H1 (cell line): ENCODE data around the gene EHHADH. TPM values are rescaled to one million over a fixed set of nuclear protein-coding genes. Genes with fewer than 3 reads are reported as not detected.

ENCODE experiments used
- CTCF ChIA-PET: fragments of 300-600 bp; sonication (Branson Sonifier 250); formaldehyde crosslinking; loops from one replicate; lab custom pipeline; 2021; ENCODE audit not compliant: partially characterized antibody; lab: Charles Lee
- POLR2A ChIA-PET: fragments of 300-600 bp; sonication (Branson Sonifier 250); formaldehyde crosslinking; loops from one replicate; lab custom pipeline; 2021; ENCODE audit warnings: inconsistent platforms; ENCODE audit not compliant: partially characterized antibody; lab: Charles Lee
- DNase-seq, 2 experiments: peaks; one replicate each; pipeline versions ENCODE4 v3.0.0 to v3.0.0-alpha.2; 2010 to 2022; ENCODE audit warnings: low spot score in 2 of 2, low read depth in 1 of 2, mixed read lengths in 1 of 2
- FAIRE-seq: peaks from 2 replicates; lab custom pipeline; 2011; peaks lifted over from hg19 to GRCh38; lab: Jason Lieb, UNC
- H2AFZ ChIP-seq: 2 replicates; pipeline ENCODE4 v1.8.1; 2012; ENCODE audit warnings: low read length, inconsistent platforms
- H2AK5ac ChIP-seq: 2 replicates; pipeline ENCODE4 v1.6.1; 2013; ENCODE audit warnings: low read depth, low read length
- H2BK120ac ChIP-seq: replicated peaks from 2 replicates; pipeline ENCODE3; 2013; ENCODE audit warnings: low read depth, low read length, inconsistent platforms
- H2BK12ac ChIP-seq: 2 replicates; pipeline ENCODE4 v1.6.1; 2013; ENCODE audit warnings: low read depth, low read length
- H2BK15ac ChIP-seq: 2 replicates; pipeline ENCODE4 v1.6.1; 2013; ENCODE audit warnings: low read length
- H2BK20ac ChIP-seq: 2 replicates; pipeline ENCODE4 v1.6.1; 2013; ENCODE audit warnings: low read length
- H2BK5ac ChIP-seq: 2 replicates; pipeline ENCODE4 v1.6.1; 2013; ENCODE audit warnings: low read depth, low read length
- H3K14ac ChIP-seq: 2 replicates; pipeline ENCODE4 v1.6.1; 2013; ENCODE audit warnings: inconsistent platforms; ENCODE audit not compliant: insufficient read length
- H3K18ac ChIP-seq: 2 replicates; pipeline ENCODE4 v1.6.1; 2013; ENCODE audit warnings: low read length; ENCODE audit errors: extremely low read depth
- H3K23ac ChIP-seq: 2 replicates; pipeline ENCODE4 v1.6.1; 2013; ENCODE audit warnings: inconsistent platforms; ENCODE audit not compliant: insufficient read length
- H3K23me2 ChIP-seq: 2 replicates; pipeline ENCODE4 v1.6.1; 2013; ENCODE audit warnings: low read depth, low read length
- H3K27ac ChIP-seq: 2 replicates; pipeline ENCODE4 v1.6.1; 2011; ENCODE audit warnings: low read depth, low read length, inconsistent platforms
- H3K27me3 ChIP-seq, 4 experiments: replicated peaks in 1 of 4; 1 replicate in 1 of 4; 2 replicates in 3 of 4; pipeline versions ENCODE4 v1.6.1 to v1.8.1; 2011 to 2013; ENCODE audit warnings: low read length in 3 of 4, mild to moderate bottlenecking in 3 of 4, inconsistent platforms in 2 of 4, mixed read lengths in 2 of 4, moderate library complexity in 1 of 4; ENCODE audit not compliant: control insufficient read depth in 3 of 4, insufficient read depth in 3 of 4; ENCODE audit errors: extremely low read depth in 1 of 4
- H3K36me3 ChIP-seq, 4 experiments: 2 replicates each; pipeline versions ENCODE4 v1.6.1 to v1.8.1; 2011 to 2013; ENCODE audit warnings: mild to moderate bottlenecking in 4 of 4, low read length in 3 of 4, moderate library complexity in 2 of 4, control low read depth in 1 of 4, inconsistent platforms in 1 of 4; ENCODE audit not compliant: insufficient read depth in 4 of 4, control insufficient read depth in 2 of 4
- H3K4ac ChIP-seq: replicated peaks from 2 replicates; pipeline ENCODE3; 2013; ENCODE audit warnings: low read length, low read depth, mixed read lengths, inconsistent platforms; ENCODE audit not compliant: insufficient read length
- H3K4me1 ChIP-seq, 4 experiments: replicated peaks in 1 of 4; 1 replicate in 1 of 4; 2 replicates in 3 of 4; pipeline versions ENCODE4 v1.6.1 to v1.8.1; 2011 to 2013; ENCODE audit warnings: low read length in 3 of 4, inconsistent platforms in 2 of 4, mixed read lengths in 1 of 4; ENCODE audit not compliant: insufficient read depth in 4 of 4, control insufficient read depth in 3 of 4
- H3K4me2 ChIP-seq, 2 experiments: 2 replicates each; pipeline versions ENCODE4 v1.6.1 to v1.8.1; 2011 to 2013; ENCODE audit warnings: low read depth in 2 of 2, low read length in 2 of 2, control low read depth in 1 of 2, inconsistent platforms in 1 of 2, mild to moderate bottlenecking in 1 of 2; ENCODE audit not compliant: insufficient read depth in 1 of 2
- H3K4me3 ChIP-seq, 4 experiments: fragments of 200-600, 300-600 bp in 1 of 4; sonication (generic), shearing (Covaris generic), sonication (Bioruptor Twin) in 1 of 4; 2 replicates each; pipeline versions ENCODE4 v1.5.1 to v1.8.1; 2011 to 2016; ENCODE audit warnings: low read length in 4 of 4, low read depth in 3 of 4, control low read depth in 2 of 4, inconsistent platforms in 2 of 4, mild to moderate bottlenecking in 2 of 4, mixed read lengths in 1 of 4, moderate library complexity in 1 of 4; ENCODE audit not compliant: insufficient read depth in 2 of 4; ENCODE audit errors: extremely low read depth in 1 of 4
- H3K56ac ChIP-seq: replicated peaks from 2 replicates; pipeline ENCODE3; 2013; ENCODE audit warnings: low read depth, mild to moderate bottlenecking, mixed read lengths, low read length, inconsistent platforms; ENCODE audit not compliant: insufficient read length
- H3K79me1 ChIP-seq: 2 replicates; pipeline ENCODE4 v1.6.1; 2013; ENCODE audit warnings: low read depth, low read length, control low read depth
- H3K79me2 ChIP-seq, 2 experiments: 2 replicates each; pipeline versions ENCODE4 v1.6.1 to v1.8.1; 2012 to 2013; ENCODE audit warnings: low read length in 2 of 2, mild to moderate bottlenecking in 2 of 2, inconsistent platforms in 1 of 2; ENCODE audit not compliant: insufficient read depth in 2 of 2, control insufficient read depth in 1 of 2
- H3K9ac ChIP-seq, 4 experiments: replicated peaks in 1 of 4; 1 replicate in 1 of 4; 2 replicates in 3 of 4; pipeline versions ENCODE4 v1.6.1 to v1.8.1; 2011 to 2013; ENCODE audit warnings: low read depth in 3 of 4, low read length in 3 of 4, control low read depth in 2 of 4, mild to moderate bottlenecking in 2 of 4, moderate library complexity in 2 of 4, inconsistent platforms in 1 of 4; ENCODE audit errors: extremely low read depth in 1 of 4
- H3K9me3 ChIP-seq, 2 experiments: 2 replicates each; pipeline versions ENCODE4 v1.6.1 to v1.8.1; 2012 to 2013; ENCODE audit warnings: mild to moderate bottlenecking in 2 of 2, moderate library complexity in 2 of 2, control low read depth in 1 of 2, inconsistent platforms in 1 of 2, low read depth in 1 of 2, low read length in 1 of 2, mixed read lengths in 1 of 2; ENCODE audit not compliant: insufficient read depth in 2 of 2
- H4K20me1 ChIP-seq, 2 experiments: replicated peaks in 1 of 2; 2 replicates each; pipeline versions ENCODE3 to v1.8.1; 2011 to 2013; ENCODE audit warnings: inconsistent platforms in 2 of 2, low read length in 2 of 2, mild to moderate bottlenecking in 1 of 2; ENCODE audit not compliant: insufficient read depth in 2 of 2, control insufficient read depth in 1 of 2
- H4K5ac ChIP-seq: 2 replicates; pipeline ENCODE4 v1.6.1; 2013; ENCODE audit warnings: low read length, low read depth, mixed read lengths, inconsistent platforms; ENCODE audit not compliant: insufficient read length
- H4K8ac ChIP-seq: 2 replicates; pipeline ENCODE4 v1.8.0; 2013; ENCODE audit warnings: mild to moderate bottlenecking, moderate library complexity, low read length, inconsistent platforms; ENCODE audit not compliant: insufficient read depth; ENCODE audit errors: extremely low read depth
- H4K91ac ChIP-seq: replicated peaks from 2 replicates; pipeline ENCODE3; 2013; ENCODE audit warnings: low read length, mixed read lengths, inconsistent platforms; ENCODE audit not compliant: insufficient read length
- ATF2 ChIP-seq: IDR thresholded peaks from 2 replicates; pipeline ENCODE4 v1.6.1; 2012; ENCODE audit warnings: low read length, inconsistent platforms
- HDAC2 ChIP-seq, 2 experiments: fragments of 300-600 bp in 1 of 2; sonication (generic) in 1 of 2; IDR thresholded peaks; 2 replicates each; pipeline ENCODE4 v1.6.1; 2011 to 2012; ENCODE audit warnings: low read depth in 2 of 2, low read length in 2 of 2, mild to moderate bottlenecking in 2 of 2, moderate library complexity in 2 of 2, borderline replicate concordance in 1 of 2, inconsistent platforms in 1 of 2
- KDM4A ChIP-seq: IDR thresholded peaks from one replicate; pipeline ENCODE4 v1.7.1; 2012; ENCODE audit warnings: low read depth, mild to moderate bottlenecking, moderate library complexity, low read length, inconsistent platforms; ENCODE audit not compliant: severe bottlenecking
- MAFK ChIP-seq: IDR thresholded peaks from 2 replicates; pipeline ENCODE4 v1.6.1; 2012; ENCODE audit warnings: low read depth, mild to moderate bottlenecking, improper control_type of control experiment, low read length
- MAX ChIP-seq: IDR thresholded peaks from 2 replicates; pipeline ENCODE4 v1.6.1; 2012; ENCODE audit warnings: inconsistent platforms
- SRF ChIP-seq: IDR thresholded peaks from 2 replicates; pipeline ENCODE4 v1.6.1; 2011; ENCODE audit warnings: mild to moderate bottlenecking, low read depth, low read length, moderate library complexity
- SUZ12 ChIP-seq: fragments of 200-600 bp; sonication (generic); IDR thresholded peaks from 2 replicates; pipeline ENCODE4 v1.6.1; 2012; ENCODE audit warnings: mild to moderate bottlenecking, inconsistent platforms, low read length, moderate library complexity, mixed read lengths
- WGBS, 2 experiments: shearing (Covaris generic) in 1 of 2; methylation state at CpG; one replicate each; pipeline versions ENCODE4 v1.1.6 to v1.1.7; 2013 to 2015; ENCODE audit warnings: low lambda C conversion rate in 2 of 2, mixed read lengths in 2 of 2, inconsistent platforms in 1 of 2, low coverage in 1 of 2, missing lambda C conversion rate in 1 of 2; ENCODE audit not compliant: insufficient replicate concordance in 2 of 2, insufficient coverage in 1 of 2, insufficient read length in 1 of 2; ENCODE audit errors: extremely low coverage in 1 of 2, missing lambda C conversion rate in 1 of 2; 5-methylcytosine and 5-hydroxymethylcytosine counted together
- polyA plus RNA-seq, 7 experiments: library from polyadenylated mRNA; depleted of rRNA in 3 of 7; stranded (reverse) in 5 of 7; unstranded in 2 of 7; fragments of >200 nt in 5 of 7; fragments of 200-250 nt in 2 of 7; gene quantifications; 1 replicate in 5 of 7; 2 replicates in 1 of 7; 4 replicates in 1 of 7; pipeline versions ENCODE4 v1.2.1 to v1.2.3, GENCODE V29; 2011 to 2013; ENCODE audit warnings: missing spikeins in 2 of 7, mixed read lengths in 2 of 7
- total RNA-seq: library from RNA; stranded (reverse); fragmentation: NEBNext Ultra II Directional; extraction: Animal tissue kit (Norgen Biotek cat#: 25700); gene quantifications from 2 replicates; pipeline ENCODE4 v1.2.1, GENCODE V29; 2021

Gene EHHADH
- total and polyA plus RNA-seq, 2 of the 8 experiments (the other 6 are each of a cell fraction or from before 2014, with no cell fraction given) = 1.4 to 3.5 TPM

GRCh38 chr3:185199206-185199605 is 54.6 kb downstream of the EHHADH start:
- Histone ChIP-seq H2BK5ac (no peak overlapping the region), H2AFZ (no peak overlapping the region), H2AK5ac (no peak overlapping the region), H3K4ac (no peak overlapping the region), H4K20me1 (no peaks in the 10 kb centered on the region), H3K4me3 (no peak overlapping the region), H3K27me3 (no peaks in the 10 kb centered on the region), H4K8ac (no peak overlapping the region), H3K4me2 (no peak overlapping the region), H3K9me3 (no peaks in the 10 kb centered on the region), H2BK20ac (no peak overlapping the region), H4K5ac (no peak overlapping the region), H3K4me1 (no peaks in the 10 kb centered on the region), H3K36me3 (no peaks in the 10 kb centered on the region), H3K23me2 (no peaks in the 10 kb centered on the region), H3K79me1 (no peaks in the 10 kb centered on the region), H3K56ac (no peak overlapping the region), H3K23ac (no peak overlapping the region), H4K91ac (no peak overlapping the region), H3K9ac (no peak overlapping the region), H2BK15ac (no peak overlapping the region), H3K79me2 (no peaks in the 10 kb centered on the region)
- 88% methylated on average over 4 of the region's 4 CpGs; no CpG with 5 or more reads in 1 of the 2 experiments for WGBS, 2 experiments
- no peak for DNase-seq
- POLR2A ChIA-PET = no interaction called here
- no peak for FAIRE-seq
- CTCF ChIA-PET = interaction anchor here (0.6 to 3.8 kb wide), 6 partner anchors 21 to 350 kb away, joined by 3 to 12 read pairs (median 4); no protein-coding TSS in a partner anchor
- TF ChIP-seq MAX = no peak
- no peak for TF ChIP-seq SUZ12
- TF ChIP-seq ATF2 = no peak
- no peak for TF ChIP-seq HDAC2 (IDR thresholded peaks at IDR 0.05; ENCODE audit: borderline replicate concordance in 1 of 2, low read depth in 2 of 2, low read length in 2 of 2)
- no peak for TF ChIP-seq MAFK
- TF ChIP-seq SRF = no peak
- TF ChIP-seq KDM4A = no peak
- TF ChIP-seq, all 59 proteins: peak for 0
- Histone ChIP-seq H2BK12ac (no peak overlapping the region), H3K27ac (no peak overlapping the region), H3K14ac (no peak overlapping the region), H3K18ac (no peak overlapping the region), H2BK120ac (no peak overlapping the region)
